Kidney epithelial cell (primary cell): ENCODE results near the gene ETV7. TPM values are rescaled to one million over a fixed set of nuclear protein-coding genes. Genes with fewer than 3 reads are reported as not detected.

Experiments
- DNase-seq: peaks from one replicate; pipeline ENCODE4 v3.0.0-alpha.2; 2010; ENCODE audit warnings: low read depth
- H3K27me3 ChIP-seq: 2 replicates; pipeline ENCODE4 v1.6.0; 2011; ENCODE audit warnings: low read length; ENCODE audit not compliant: control insufficient read depth, insufficient read depth
- H3K36me3 ChIP-seq: 2 replicates; pipeline ENCODE4 v1.5.1; 2011; ENCODE audit warnings: low read length; ENCODE audit not compliant: control insufficient read depth, insufficient read depth
- H3K4me3 ChIP-seq: 2 replicates; pipeline ENCODE4 v1.5.1; 2011; ENCODE audit warnings: low read depth, mild to moderate bottlenecking, control low read depth, low read length
- total RNA-seq: library from RNA; depleted of rRNA; stranded (reverse); fragments of >200 nt; gene quantifications from 2 replicates; pipeline ENCODE4 v1.2.3, GENCODE V29; 2015
- TF ChIP-seq, protein P1 (sequence below): IDR thresholded peaks from 2 replicates; pipeline ENCODE4 v1.5.1; 2011; ENCODE audit warnings: mild to moderate bottlenecking, moderate library complexity, low read length, control low read depth, inconsistent platforms; ENCODE audit not compliant: insufficient read depth, poor library complexity, severe bottlenecking

Gene ETV7
- total RNA-seq, 1 donor from 2014 or later, result 8.4 TPM

DNA sequence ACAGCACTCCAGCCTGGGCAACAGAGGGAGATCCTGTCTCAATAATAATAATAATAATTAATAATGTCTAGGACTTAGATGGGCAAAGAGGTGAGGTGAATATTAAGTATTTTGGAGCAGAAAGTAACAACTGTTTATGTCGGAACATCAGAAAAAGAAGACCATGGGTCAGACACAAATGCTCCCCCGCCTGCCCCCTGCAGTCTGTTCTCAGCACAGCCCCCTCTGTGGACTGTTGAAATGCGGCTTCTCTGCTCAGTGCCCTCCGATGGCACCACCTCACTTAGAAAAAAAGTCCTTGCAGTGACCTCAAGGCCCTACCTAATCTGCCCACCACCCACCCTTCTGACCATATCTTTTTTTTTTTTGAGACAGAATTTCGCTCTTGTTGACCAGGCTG is 5.2 kb upstream of the ETV7 start:
- no peaks in the 10 kb centered on the region for H3K36me3 ChIP-seq
- H3K4me3 ChIP-seq, result no peak overlapping the region
- no peak for DNase-seq
- TF ChIP-seq, protein P1, sequence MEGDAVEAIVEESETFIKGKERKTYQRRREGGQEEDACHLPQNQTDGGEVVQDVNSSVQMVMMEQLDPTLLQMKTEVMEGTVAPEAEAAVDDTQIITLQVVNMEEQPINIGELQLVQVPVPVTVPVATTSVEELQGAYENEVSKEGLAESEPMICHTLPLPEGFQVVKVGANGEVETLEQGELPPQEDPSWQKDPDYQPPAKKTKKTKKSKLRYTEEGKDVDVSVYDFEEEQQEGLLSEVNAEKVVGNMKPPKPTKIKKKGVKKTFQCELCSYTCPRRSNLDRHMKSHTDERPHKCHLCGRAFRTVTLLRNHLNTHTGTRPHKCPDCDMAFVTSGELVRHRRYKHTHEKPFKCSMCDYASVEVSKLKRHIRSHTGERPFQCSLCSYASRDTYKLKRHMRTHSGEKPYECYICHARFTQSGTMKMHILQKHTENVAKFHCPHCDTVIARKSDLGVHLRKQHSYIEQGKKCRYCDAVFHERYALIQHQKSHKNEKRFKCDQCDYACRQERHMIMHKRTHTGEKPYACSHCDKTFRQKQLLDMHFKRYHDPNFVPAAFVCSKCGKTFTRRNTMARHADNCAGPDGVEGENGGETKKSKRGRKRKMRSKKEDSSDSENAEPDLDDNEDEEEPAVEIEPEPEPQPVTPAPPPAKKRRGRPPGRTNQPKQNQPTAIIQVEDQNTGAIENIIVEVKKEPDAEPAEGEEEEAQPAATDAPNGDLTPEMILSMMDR, result no peak
- peaks cover 5% of the 10 kb centered on the region for H3K27me3 ChIP-seq

DNA sequence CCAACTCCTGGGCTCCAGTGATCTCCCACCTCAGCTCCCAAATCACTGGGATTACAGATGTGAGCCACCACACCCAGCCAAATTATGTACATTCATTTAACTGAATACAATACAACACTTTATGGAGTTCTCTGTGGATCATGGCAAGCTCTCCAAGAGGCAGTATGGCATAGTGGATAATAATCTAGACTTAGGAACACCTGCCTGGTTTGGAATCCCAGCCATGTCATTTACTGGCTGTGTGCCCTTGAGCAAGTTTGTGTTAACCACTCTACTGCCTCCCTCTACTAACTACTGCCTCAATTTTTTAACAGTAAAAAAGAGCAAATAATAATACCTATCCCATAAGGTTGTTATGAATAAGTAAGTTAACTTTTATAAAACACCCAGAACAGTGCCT is 1.9 kb upstream of the ETV7 start:
- Histone ChIP-seq H3K4me3 (no peak overlapping the region), H3K36me3 (no peaks in the 10 kb centered on the region), H3K27me3 (peaks cover 10% of the 10 kb centered on the region)
- no peak for DNase-seq
- TF ChIP-seq, protein P1, result no peak

DNA sequence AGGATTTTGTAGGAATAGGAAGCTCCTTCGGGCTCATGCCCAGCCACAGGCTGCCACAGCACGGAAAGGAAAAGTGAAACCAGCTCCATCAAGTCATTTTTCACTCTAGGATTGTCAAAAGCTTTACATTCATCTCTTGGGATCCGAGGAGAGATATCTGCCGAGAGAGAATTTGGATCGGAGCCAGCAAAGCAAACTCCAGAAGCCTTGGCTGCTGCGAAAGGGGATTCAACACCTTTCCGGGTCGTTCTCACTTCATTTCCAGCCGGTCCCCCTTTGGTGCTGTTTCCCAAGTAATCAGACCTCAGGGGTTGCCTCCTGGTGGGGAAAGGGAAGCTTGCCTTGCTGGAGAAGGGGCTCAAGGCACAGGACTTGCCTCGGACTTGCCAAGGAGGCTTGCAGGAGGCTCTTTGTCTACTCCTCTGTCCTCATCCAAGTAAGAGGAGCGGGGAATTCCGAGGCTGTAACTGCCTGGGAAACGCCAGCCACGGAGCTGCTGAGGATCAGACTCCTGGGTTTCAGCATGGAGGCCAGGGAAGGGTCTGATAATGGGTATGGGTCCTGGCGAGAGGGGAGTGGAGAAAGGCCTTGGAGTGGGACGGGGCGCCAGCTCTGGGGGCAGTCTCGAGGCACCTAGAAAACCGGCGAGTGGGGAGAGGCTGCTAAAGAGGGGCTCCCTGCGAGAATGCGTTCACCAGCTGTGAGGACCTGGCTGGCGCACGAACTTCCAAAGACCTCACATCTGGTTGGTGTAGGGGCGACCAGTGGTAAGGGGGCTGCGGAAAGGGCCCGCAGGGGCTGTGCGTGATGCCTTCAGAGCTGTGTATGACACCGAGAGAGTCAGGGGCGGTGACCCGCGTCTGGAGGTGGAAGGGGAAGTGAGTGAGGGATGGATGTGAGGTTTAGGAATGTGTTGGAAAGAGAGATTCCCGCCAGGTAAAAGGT is 702 bp downstream of the ETV7 start:
- H3K36me3 ChIP-seq, result no peaks in the 10 kb centered on the region
- TF ChIP-seq, protein P1, result peak; percentile 21
- peaks cover 10% of the 10 kb centered on the region for H3K27me3 ChIP-seq
- DNase-seq, result peak; percentile 23
- peak overlapping the region; percentile 39 for H3K4me3 ChIP-seq

DNA sequence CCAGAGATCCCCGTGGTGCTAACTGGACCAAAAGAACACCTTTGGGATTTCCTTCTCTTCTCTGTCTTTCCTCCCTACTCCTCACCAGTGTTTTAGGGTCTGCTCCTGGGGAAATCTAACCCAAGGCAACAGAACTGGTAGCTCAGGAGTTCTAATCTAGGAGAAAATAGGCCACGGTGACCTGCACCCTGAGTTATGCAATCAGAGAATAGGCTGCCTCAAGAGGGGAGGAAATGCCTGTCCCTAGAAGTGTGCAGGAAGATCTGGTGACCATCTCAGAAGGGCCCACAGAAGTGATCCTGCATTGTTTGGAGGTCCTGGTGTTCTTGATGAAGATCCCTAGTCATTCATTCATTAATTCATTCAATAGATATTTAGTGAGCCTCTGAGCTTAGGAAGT is 3.4 kb downstream of the ETV7 start:
- Histone ChIP-seq H3K4me3 (no peak overlapping the region), H3K27me3 (peaks cover 10% of the 10 kb centered on the region), H3K36me3 (no peaks in the 10 kb centered on the region)
- no peak for DNase-seq
- TF ChIP-seq, protein P1, result no peak

DNA sequence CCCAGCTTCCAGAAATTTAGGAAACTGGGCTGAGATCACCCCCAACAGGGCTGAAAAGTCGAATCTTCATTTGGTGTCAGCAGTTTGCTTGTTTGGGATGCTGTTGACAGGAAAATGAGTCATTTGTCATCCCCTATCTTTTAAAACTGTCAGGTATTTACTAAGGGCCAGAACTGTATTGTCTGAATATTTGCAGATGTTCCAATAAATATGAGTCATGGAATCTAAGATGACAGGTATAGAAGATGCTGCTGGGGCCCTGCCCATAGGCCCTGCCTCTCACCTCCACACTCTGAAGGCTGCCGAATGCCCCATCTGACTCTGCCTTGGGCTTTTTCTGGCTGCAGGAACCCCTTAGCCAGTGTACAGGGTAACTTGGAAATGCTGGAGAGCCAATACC is 3.9 kb downstream of the ETV7 start:
- Histone ChIP-seq H3K4me3 (no peak overlapping the region), H3K27me3 (peaks cover 10% of the 10 kb centered on the region), H3K36me3 (no peaks in the 10 kb centered on the region)
- DNase-seq, result no peak
- TF ChIP-seq, protein P1, result no peak
